Stimulated activated CD4-positive, alpha-beta T cell treated with anti-CD3 and anti-CD28 coated beads, TNF-alpha, amount 100 ng/mL, for 48 hours (primary cell): ENCODE results near the gene MXI1.
A peak's percentile ranks its signal among the peaks of the same experiment; 100 is the strongest.

Experiments used
- DNase-seq, 3 donors: peaks; one replicate each; pipeline ENCODE4 v3.0.0-alpha.2; 2020; ENCODE audit warnings: low read depth in 3 of 3

Gene MXI1

GRCh38 chr10:110274647-110275046 lies 67.2 kb downstream of the MXI1 start:
- DNase-seq = no peak

- DNase-seq = no peak
Measured at GRCh38 chr10:110275128-110275729, 67.8 kb downstream of the MXI1 start.

- DNase-seq = no peak
Measured at GRCh38 chr10:110276603-110277002, 69.2 kb downstream of the MXI1 start.

GRCh38 chr10:110277591-110277990 lies 70.2 kb downstream of the MXI1 start:
- no peak for DNase-seq

GRCh38 chr10:110278562-110279406 lies 71.4 kb downstream of the MXI1 start:
- no peak for DNase-seq

GRCh38 chr10:110279407-110279986 lies 72.1 kb downstream of the MXI1 start:
- no peak for DNase-seq

- DNase-seq = no peak
Measured at GRCh38 chr10:110284262-110284661, 76.9 kb downstream of the MXI1 start.

GRCh38 chr10:110285501-110285900 lies 78.1 kb downstream of the MXI1 start:
- DNase-seq = no peak

- DNase-seq = no peak
Measured at GRCh38 chr10:110286841-110287240, 79.4 kb downstream of the MXI1 start.

GRCh38 chr10:110296966-110297365 lies 89.6 kb downstream of the MXI1 start:
- DNase-seq = no peak

GRCh38 chr10:110300486-110300986 lies 93.1 kb downstream of the MXI1 start:
- no peak for DNase-seq

GRCh38 chr10:110303681-110304080 lies 96.3 kb downstream of the MXI1 start:
- DNase-seq = no peak

GRCh38 chr10:110304394-110304779 lies 97.0 kb downstream of the MXI1 start:
- no peak for DNase-seq

- DNase-seq = peak; percentile 94 to 97 (median 94)
Measured at GRCh38 chr10:110304780-110305421, 97.5 kb downstream of the MXI1 start, which contains the start of gene SMNDC1. Gene SMNDC1, minus strand, starts transcription at chr10:110304920. Its CDS starts 1,333 bp downstream, at chr10:110303587.

GRCh38 chr10:110305767-110306451 lies 98.5 kb downstream of the MXI1 start:
- DNase-seq = peak in 2 of 3 donors; percentile 30 to 33

- no peak for DNase-seq
Measured at GRCh38 chr10:110306452-110306768, 99.0 kb downstream of the MXI1 start.

GRCh38 chr10:110307805-110308204 lies 100.4 kb downstream of the MXI1 start:
- no peak for DNase-seq

- DNase-seq = no peak
Measured at GRCh38 chr10:110310741-110311140, 103.3 kb downstream of the MXI1 start.

- peak in 1 of 3 donors; percentile 42 for DNase-seq
Measured at GRCh38 chr10:110311357-110311949, 104.0 kb downstream of the MXI1 start.

GRCh38 chr10:110312206-110312605 lies 104.8 kb downstream of the MXI1 start:
- DNase-seq = no peak

- DNase-seq = no peak
Measured at GRCh38 chr10:110313674-110314073, 106.3 kb downstream of the MXI1 start.
